Non-pigmented ciliary epithelial cell (primary cell): ENCODE data around the gene OASL.
A peak's percentile ranks its signal among the peaks of the same experiment; 100 is the strongest.
"Not testable (repeated sequence)": the region's sequence is repeated elsewhere in the genome, so short reads cannot be mapped to it uniquely, and the experiment has no call there.

ENCODE experiments used
- DNase-seq: peaks from one replicate; pipeline ENCODE4 v3.0.0-alpha.2; 2010; ENCODE audit warnings: low read depth

Gene OASL

DNA sequence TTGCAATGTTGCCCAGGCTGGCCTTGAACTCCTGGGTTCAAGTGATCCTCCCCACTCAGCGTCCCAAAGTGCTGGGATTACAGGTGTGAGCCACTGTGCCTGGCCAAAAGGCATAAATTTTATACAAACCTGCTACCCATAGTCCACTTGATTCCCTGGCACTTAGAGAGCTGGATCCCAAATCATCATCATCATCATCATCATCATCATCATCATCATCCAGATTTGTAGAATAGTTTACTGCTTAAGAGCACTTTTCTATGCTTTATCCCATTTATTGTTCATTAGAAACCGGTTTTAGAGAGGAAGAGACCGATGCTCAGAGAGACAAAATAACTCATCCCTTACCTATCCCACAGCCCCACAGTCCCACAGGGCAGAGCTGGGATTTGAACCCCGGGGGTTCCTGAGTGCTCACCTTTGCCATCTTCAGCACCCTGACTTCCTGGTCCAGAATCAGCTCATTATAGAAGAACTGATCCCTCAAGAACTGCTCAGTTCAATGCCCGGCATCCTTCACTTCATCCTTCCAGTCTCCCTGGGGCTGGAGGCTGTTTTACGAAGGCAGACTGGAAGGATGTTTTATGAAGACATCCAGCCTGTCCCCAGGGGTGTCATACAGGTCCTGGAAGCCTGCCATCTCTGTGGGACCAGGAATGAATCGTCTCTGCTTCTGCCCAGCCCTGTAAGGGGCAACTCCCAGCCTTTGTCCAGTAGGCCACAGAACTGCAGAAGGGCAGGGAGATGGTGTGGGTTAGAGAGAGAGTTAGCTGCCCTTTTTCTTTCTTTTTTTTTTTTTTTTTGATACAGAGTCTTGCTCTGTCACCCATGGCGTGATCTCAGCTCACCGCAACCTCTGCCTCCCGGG is 20.2 kb upstream of the OASL start:
- no peak for DNase-seq

- no peak for DNase-seq
Measured at GRCh38 chr12:121057794-121058193, 18.7 kb upstream of the OASL start.

DNA sequence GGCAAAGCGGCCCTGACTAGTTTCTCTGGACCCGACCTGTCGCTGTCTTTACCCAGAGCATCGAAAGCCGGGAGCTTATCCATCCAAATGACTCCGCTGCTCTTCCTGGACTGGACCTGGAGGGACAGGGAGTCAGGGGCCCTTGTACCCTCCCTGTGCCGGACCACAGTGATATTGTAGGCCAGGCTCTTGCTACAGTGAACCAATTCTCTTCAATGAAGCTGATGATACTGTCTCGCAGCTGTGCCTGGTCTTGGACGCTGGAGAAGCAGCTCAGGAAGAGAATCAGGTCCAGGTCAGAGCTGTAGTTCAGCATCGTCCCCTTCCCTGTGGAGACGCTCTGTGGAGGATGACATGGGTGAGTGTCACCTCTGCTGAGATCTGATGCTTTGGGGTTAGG is 14.7 kb upstream of the OASL start:
- no peak for DNase-seq

- DNase-seq, result no peak
Measured at GRCh38 chr12:121050725-121051124, 11.7 kb upstream of the OASL start.

DNA sequence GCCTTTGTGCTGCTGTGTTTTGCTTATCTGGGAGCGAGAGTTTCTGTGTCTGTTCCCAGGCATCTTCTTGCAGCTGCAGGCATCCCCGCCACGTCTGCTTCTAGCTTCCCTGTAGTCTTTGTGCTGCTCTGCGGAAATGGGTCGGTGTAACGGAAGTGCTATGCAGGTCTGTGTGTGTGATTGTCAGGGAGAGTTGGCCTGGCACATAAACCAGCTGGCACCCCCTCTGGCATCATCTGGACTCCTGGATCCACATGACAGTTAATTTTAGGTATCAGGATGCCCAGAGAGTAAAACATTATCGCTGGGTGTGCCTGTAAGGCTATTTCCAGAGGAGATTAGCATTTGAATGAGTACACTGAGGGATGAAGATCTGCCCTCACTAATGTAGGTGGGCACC is 9.4 kb upstream of the OASL start:
- no peak for DNase-seq

DNA sequence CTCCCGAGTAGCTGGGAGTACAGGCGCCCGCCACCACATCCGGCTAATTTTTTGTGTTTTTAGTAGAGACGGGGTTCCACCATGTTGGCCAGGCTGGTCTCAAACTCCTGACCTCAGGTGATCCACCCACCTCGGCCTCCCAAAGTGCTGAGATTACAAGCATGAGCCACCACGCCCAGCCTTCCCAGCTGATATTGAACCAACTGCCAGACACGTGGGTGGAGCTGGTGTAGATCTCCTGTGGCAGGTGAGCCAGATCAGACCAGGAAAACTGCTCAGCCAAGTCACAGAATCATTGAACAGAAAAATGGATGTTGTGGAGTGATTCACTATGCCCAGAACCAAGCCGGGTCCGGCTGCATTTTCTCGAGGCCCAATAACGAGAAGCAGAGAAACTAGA is 8.4 kb upstream of the OASL start:
- not testable (repeated sequence) for DNase-seq

- no peak for DNase-seq
Measured at GRCh38 chr12:121043067-121043466, 4.0 kb upstream of the OASL start.

- peak; percentile 31 for DNase-seq
Measured at GRCh38 chr12:121036810-121037326, 2.2 kb downstream of the OASL start.

DNA sequence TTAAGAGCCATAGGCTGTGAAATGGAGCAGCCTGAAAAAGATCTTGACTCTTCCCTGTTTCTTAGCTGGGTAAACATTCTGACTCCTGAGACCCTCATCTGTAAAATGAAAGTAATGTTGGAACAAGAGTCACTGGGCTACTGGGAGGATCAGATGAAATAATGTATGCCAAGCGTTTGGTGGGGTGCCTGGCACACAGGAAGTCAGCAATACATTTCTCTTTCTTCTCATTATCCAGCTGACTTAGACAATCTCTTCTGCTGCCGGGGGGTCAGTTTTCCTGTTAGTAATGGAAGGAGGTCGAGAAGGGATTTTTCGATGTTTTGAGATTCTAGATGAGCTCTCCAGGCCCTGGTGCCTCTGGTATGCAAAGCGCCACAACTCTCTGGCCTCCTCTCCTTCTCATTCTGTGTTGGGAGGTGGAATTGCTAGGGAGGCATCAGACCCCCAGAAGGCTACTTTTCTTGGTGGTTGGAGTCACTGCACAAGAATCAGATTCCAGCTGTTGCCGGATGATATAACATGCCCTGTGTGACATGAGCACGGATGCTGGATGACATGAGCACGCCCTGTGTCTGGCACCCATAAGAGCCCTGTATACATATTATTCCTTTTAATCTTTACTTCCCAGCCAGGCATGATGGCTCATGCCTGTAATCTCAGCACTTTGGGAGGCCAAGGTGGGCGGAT is 4.3 kb downstream of the OASL start:
- DNase-seq, result no peak

DNA sequence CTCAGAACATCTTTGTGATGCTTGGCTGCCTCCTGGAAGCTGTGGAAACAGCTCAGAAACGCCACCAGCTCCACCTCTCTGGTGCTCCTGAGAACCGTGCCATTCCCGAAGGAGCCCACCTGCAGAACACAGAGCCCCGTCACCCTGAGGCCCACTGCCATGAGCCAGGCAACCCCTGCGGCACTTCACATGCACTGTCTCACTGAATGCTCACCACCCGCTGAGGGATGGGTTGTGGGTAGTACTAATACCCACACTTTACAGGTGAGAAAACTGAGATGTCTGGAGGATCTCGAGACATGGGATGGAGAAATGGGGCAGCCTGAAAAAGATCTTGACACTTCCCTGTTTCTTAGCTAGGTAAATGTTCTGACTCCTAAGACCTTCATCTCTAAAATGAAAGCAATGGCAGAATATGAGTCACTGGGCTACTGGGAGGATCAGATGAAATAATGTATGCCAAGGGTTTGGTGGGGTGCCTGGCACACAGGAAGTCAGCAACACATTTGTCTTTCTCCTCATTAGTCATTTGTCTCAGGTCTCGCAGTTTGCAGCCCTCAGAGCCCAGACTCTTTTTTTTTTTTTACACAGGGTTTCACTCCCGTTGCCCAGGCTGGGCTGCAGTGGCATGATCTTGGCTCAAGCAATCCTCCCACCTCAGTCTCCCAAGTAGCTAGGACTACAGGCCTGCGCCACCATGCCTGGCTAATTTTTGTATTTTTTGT is 5.3 kb downstream of the OASL start:
- DNase-seq, result no peak

GRCh38 chr12:121030576-121031212 is 8.4 kb downstream of the OASL start:
- no peak for DNase-seq

DNA sequence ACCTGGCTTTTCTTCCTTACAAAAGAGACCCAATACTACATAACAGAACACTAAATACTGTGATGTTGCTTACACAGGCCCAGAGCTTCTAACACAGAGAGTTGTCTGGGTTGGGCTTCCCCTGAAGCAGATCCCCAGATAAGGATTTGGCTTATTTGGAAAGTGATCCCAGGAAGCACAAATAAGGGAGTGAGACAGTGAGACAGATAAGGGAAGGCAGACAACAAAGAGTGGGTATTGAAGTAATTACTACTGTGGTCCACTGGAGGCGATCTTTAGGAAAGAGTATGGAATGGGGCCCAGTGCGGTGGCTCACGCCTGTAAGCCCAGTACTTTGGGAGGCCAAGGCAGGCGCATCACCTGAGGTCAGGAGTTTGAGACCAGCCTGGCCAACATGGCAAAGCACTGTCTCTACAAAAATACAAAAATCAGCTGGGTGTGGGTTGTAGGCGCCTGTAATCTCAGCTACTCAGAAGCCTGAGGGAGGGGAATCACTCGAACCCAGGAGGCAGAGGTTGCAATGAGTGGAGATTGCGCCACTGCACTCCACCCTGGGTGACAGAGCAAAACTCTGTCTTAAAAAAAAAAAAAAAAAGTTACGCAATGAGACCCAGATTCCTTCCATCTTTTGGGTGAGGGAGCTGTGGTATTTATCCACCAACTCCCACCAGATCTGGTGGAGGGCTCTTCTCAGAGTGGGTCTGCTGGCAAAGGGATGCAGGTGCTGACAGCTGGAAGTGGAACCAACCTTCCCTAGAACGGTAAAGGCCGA is 12.6 kb downstream of the OASL start:
- no peak for DNase-seq

- no peak for DNase-seq
Measured at GRCh38 chr12:121025442-121026226, 13.4 kb downstream of the OASL start.

- DNase-seq, result no peak
Measured at GRCh38 chr12:121023799-121024198, 15.2 kb downstream of the OASL start.

DNA sequence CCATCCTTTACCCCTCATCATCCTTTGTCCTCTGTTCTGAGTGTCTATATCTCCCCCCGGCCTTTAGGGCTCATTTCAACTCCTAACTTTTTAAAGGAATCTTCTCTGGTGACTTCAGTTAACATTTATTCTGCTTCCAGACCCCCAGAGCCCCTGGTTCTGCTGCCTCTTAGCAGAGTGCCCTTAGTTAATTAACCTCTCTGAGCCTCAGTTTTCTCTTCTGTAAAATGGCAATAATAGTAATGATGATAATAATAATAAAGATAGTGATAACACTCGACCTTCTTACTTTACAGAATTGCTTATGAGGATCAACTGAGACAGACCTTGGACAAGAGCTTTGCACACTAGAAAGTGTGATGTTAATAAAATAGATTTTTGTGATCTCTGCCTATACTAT is 16.3 kb downstream of the OASL start:
- no peak for DNase-seq

DNA sequence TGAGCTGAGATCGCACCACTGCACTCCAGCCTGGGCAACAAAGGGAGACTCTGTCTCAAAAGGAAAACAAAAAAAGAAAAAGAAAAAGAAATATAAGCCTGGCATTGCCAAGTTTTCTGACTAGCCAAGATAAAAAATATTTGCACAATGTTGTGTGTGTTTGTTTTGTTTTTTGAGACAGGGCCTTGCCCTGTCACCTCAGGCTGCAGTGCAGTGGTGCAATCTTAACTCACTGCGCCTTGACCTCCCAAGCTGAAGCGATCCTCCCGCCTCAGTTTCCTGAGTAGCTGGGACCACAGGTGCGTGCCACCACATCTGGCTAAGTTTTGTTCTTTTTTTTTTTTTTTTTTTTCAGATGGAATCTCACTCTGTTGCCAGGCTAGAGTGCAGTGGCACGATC is 17.3 kb downstream of the OASL start:
- DNase-seq, result no peak

- no peak for DNase-seq
Measured at GRCh38 chr12:121018860-121019617, 20.0 kb downstream of the OASL start.

DNA sequence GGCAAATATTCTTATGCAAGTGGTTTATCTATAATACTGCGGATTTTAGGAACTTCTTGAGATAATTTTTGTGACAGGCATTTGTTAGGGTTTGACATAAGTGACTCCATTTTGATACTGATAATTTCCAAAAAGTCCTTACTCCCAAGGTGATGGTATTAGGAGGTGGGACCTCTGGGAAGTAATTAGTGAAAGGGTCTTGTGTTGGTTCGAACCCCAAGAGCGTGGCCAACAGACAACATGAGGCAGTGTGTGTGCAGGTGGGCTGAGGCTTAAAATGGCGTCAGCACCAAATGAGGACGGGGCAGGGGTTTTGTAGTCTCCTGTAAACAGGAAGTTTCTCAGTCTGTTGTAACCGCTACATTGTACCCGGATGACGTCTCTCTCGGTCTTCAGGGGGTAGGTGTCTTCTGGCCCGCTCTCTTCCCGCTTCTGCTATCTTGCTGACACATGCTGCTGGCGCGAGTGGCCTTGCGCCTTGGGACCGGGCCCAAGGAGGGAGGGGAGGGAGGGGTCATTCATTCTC is 21.0 kb downstream of the OASL start:
- DNase-seq, result no peak
